CD4-positive, CD25-positive, alpha-beta regulatory T cell (primary cell): ENCODE measurements around the gene FYN. TPM values are rescaled to one million over a fixed set of nuclear protein-coding genes. Genes with fewer than 3 reads are reported as not detected.

Source experiments
- ATAC-seq, 2 donors: fragments of 150-1000 bp; cut with Tn5 transposase; one replicate each; pipeline ENCODE4 v1.10.0; 2021; ENCODE audit warnings: low read depth in 2 of 2, moderate number of reproducible peaks in 2 of 2, moderate library complexity in 1 of 2
- DNase-seq, 3 donors: peaks; one replicate each; pipeline versions ENCODE4 v3.0.0 to v3.0.0-alpha.2; 2012 to 2022; ENCODE audit warnings: mixed read lengths in 1 of 3
- H3K27ac ChIP-seq: one replicate; pipeline ENCODE4 v1.7.0; 2013; ENCODE audit warnings: mild to moderate bottlenecking, low read length; ENCODE audit not compliant: insufficient read depth, poor library complexity, severe bottlenecking
- H3K27me3 ChIP-seq: one replicate; pipeline ENCODE4 v1.7.0; 2013; ENCODE audit warnings: low read length; ENCODE audit not compliant: control insufficient read depth, insufficient read depth
- H3K36me3 ChIP-seq: one replicate; pipeline ENCODE4 v1.7.0; 2013; ENCODE audit warnings: mild to moderate bottlenecking, low read length, moderate library complexity; ENCODE audit not compliant: control insufficient read depth, insufficient read depth
- H3K4me1 ChIP-seq: 2 replicates; pipeline ENCODE4 v1.7.0; 2013; ENCODE audit warnings: mild to moderate bottlenecking, low read length; ENCODE audit not compliant: insufficient read depth, control insufficient read depth, poor library complexity, severe bottlenecking
- H3K4me3 ChIP-seq: one replicate; pipeline ENCODE4 v1.7.0; 2013; ENCODE audit warnings: low read depth, mild to moderate bottlenecking, low read length, moderate library complexity
- H3K9me3 ChIP-seq, 2 experiments: 1 replicate in 1 of 2; 2 replicates in 1 of 2; pipeline ENCODE4 v1.7.0; 2013; ENCODE audit warnings: low read length in 2 of 2, mild to moderate bottlenecking in 1 of 2, moderate library complexity in 1 of 2; ENCODE audit not compliant: control insufficient read depth in 2 of 2
- H3K27ac Mint-ChIP-seq, 3 donors: one replicate each; pipeline ENCODE4 v1.8.0; 2020 to 2022; ENCODE audit warnings: mild to moderate bottlenecking in 3 of 3, mixed read lengths in 3 of 3, moderate library complexity in 2 of 3
- H3K27me3 Mint-ChIP-seq: one replicate; pipeline ENCODE4 v1.8.0; 2022; ENCODE audit warnings: mild to moderate bottlenecking, mixed read lengths
- H3K36me3 Mint-ChIP-seq: one replicate; pipeline ENCODE4 v1.8.0; 2020; ENCODE audit warnings: mixed read lengths
- H3K4me1 Mint-ChIP-seq, 4 donors: one replicate each; pipeline ENCODE4 v1.8.0; 2020 to 2022; ENCODE audit warnings: mixed read lengths in 4 of 4, mild to moderate bottlenecking in 1 of 4
- H3K4me3 Mint-ChIP-seq, 4 donors: one replicate each; pipeline ENCODE4 v1.8.0; 2020 to 2022; ENCODE audit warnings: mild to moderate bottlenecking in 4 of 4, mixed read lengths in 4 of 4, moderate library complexity in 3 of 4
- H3K9me3 Mint-ChIP-seq, 7 donors: one replicate each; pipeline ENCODE4 v1.8.0; 2020 to 2022; ENCODE audit warnings: mixed read lengths in 7 of 7, mild to moderate bottlenecking in 3 of 7, moderate library complexity in 2 of 7
- polyA plus RNA-seq, 4 donors: library from polyadenylated mRNA; unstranded; fragments of 300-500 nt; fragmentation: Illumina TruSeq; gene quantifications; one replicate each; pipeline ENCODE4 v1.2.3, GENCODE V29; 2021
- total RNA-seq: library from RNA; stranded (reverse); gene quantifications from one replicate; pipeline ENCODE4 v1.2.3, GENCODE V29; 2022

Gene FYN
- total and polyA plus RNA-seq, 5 donors from 2014 or later: 267 to 592 (median 295) TPM

DNA sequence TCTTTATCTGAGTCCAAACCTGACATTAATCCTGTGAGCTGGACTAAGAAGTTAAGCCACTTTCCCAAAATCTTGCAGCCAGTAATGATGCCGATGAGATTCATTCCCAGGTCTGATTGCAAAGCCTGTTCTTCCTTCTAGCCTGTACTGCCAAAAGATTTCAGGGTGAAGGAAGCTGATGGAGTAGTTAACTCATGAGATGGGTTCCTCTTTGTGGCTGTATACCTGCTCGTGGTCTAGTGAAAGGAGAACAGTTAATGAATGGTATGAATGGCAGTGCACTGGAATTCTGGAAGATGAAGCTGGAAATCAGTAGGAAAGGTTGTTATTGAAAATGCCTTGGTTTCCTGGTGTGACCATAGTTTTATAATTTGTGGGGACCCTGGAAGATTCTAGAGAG is 112.0 kb downstream of the FYN start:
- no peaks in the 10 kb centered on the region for H3K27me3 Mint-ChIP-seq
- peak overlapping the region; percentile 98 for H3K27ac ChIP-seq
- H3K9me3 Mint-ChIP-seq: peaks cover 0 to 1% (median 0%) of the 10 kb centered on the region in 7 donors
- H3K36me3 Mint-ChIP-seq: peaks cover 14% of the 10 kb centered on the region
- H3K4me3 Mint-ChIP-seq: peak overlapping the region; percentile 84 to 95 (median 89)
- no peaks in the 10 kb centered on the region for H3K36me3 ChIP-seq
- no peak for DNase-seq
- ATAC-seq: no peak
- no peaks in the 10 kb centered on the region for H3K9me3 ChIP-seq
- H3K27me3 ChIP-seq: no peaks in the 10 kb centered on the region
- peaks cover 98% of the 10 kb centered on the region for H3K4me1 ChIP-seq
- peak overlapping the region; percentile 99 to 100 (median 100) for H3K27ac Mint-ChIP-seq
- H3K4me1 Mint-ChIP-seq: peaks cover 39 to 94% (median 73%) of the 10 kb centered on the region in 4 donors
- H3K4me3 ChIP-seq: peak overlapping the region; percentile 89

DNA sequence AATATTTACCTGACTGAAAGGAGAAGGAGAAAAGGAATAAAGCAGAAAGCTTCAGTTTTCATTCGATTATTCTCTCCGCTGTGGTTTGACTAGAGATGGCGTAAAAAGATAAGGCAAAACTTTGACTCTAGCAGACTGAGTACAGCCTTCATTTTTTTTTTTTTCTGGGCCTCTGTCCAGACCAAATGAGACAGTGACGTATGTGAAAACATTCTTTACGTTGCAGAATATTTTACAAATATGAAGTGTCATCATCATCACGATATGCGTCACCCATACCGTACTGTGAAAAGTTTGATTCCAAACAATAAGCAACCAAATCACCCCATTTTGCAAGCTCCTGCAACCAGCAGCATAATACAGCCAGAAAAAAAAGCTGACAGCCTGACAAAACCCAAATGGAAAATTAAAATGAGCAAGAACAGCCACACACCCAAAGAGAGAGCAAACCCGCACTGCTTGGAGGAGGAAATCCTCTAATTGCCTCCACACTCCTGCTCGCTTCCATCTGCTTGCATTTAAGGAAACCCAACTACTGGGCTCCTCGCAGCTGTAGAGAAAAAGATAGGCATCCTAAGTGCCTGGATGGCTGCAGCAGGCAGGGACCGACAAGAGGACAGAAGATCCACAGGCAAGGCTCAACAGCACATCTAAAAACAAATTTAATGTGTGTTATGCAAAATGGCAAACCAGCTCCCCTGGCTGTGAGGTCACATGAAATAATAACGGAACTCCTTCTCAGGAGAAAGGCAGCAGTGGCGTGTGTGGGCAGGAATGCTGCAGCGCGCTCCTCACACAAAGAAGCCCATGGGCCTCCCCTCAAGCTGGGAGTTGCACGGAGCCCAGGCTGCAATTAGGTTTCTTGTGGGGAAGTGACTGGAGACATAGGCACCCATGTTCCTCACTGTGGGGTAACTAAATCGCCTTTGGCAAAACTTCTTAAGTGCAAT is 113.1 kb downstream of the FYN start:
- Histone ChIP-seq H3K27me3 (no peaks in the 10 kb centered on the region), H3K4me1 (peaks cover 98% of the 10 kb centered on the region), H3K27ac (peak overlapping the region; percentile 98), H3K36me3 (no peaks in the 10 kb centered on the region), H3K9me3 (no peaks in the 10 kb centered on the region), H3K4me3 (peak overlapping the region; percentile 89)
- peak; percentile 43 to 45 for ATAC-seq
- DNase-seq: peak; percentile 60 to 87 (median 77)
- Mint-ChIP-seq H3K4me3 (peak overlapping the region; percentile 84 to 95 (median 94)), H3K9me3 (peaks cover 0 to 1% (median 0%) of the 10 kb centered on the region in 7 donors), H3K27ac (peak overlapping the region; percentile 99 to 100 (median 100)), H3K4me1 (peaks cover 30 to 93% (median 69%) of the 10 kb centered on the region in 4 donors), H3K36me3 (peaks cover 16% of the 10 kb centered on the region), H3K27me3 (no peaks in the 10 kb centered on the region)

DNA sequence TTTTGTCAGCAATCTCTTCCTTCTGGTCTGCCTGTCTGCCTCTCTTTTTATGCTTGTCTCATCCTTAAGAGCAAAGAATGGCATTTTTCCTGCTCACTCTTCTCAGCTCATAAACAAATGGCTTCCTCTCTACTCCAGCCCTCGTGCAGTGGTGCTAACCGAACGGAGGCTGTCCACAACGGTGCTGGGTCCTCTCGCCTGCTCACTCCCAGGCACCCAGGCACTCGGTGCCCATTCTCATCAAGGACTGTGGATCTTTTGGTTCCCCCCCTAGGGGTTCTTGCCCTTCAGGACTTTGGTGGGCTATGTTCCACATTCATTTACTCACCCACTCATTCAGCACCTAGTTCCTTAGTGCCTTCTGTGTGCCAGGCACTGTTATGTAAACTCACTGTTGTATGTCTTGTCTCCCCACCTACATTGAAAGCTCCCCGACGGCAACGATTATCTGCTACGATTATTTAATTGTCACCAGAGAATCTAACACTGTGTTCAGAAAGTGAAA is 113.9 kb downstream of the FYN start:
- peak overlapping the region; percentile 99 to 100 (median 100) for H3K27ac Mint-ChIP-seq

DNA sequence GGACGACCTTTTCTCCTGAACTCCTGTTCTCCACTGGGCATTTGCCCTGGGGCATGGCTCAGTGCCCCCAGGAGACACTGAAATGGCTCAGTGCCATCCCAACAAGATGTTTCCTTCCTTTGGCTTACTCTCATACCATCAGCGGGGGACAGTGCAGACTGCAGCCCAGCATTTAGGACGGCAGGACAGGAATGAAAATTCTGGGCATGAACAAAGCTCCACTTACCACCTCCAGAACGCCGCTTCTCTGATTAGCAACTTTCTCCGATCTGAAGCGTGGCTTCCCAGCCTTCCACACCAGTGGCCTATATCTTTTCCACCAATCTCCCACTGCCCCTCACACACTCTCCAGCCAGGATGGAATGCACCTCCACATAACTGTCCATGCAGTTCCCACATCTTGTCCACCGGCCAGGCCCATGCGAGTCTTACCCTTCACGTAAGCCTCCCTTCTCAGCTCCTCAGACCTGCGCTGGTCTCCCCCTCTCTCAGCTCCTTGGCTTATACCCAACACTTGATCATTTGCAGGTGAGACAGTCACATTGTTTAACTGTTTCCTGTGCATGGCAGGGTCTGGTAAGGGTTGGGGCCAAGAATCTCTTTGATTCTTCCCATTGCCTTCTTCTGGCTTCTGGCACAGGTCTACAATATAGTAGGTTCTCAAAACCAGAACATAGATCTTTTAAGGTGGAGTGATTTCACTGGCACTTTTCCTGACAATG is 114.5 kb downstream of the FYN start:
- peaks cover 0 to 1% (median 0%) of the 10 kb centered on the region in 7 donors for H3K9me3 Mint-ChIP-seq
- Histone ChIP-seq H3K4me3 (peak overlapping the region; percentile 89), H3K4me1 (peaks cover 98% of the 10 kb centered on the region), H3K9me3 (no peaks in the 10 kb centered on the region), H3K27me3 (no peaks in the 10 kb centered on the region), H3K36me3 (peaks cover 7% of the 10 kb centered on the region), H3K27ac (peak overlapping the region; percentile 98)
- peaks cover 20% of the 10 kb centered on the region for H3K36me3 Mint-ChIP-seq
- H3K4me3 Mint-ChIP-seq: peak overlapping the region; percentile 84 to 95 (median 94)
- ATAC-seq: peak; percentile 30 to 52
- peaks cover 20 to 94% (median 71%) of the 10 kb centered on the region in 4 donors for H3K4me1 Mint-ChIP-seq
- peak overlapping the region; percentile 99 to 100 (median 100) for H3K27ac Mint-ChIP-seq
- peak; percentile 39 to 64 (median 64) for DNase-seq
- no peaks in the 10 kb centered on the region for H3K27me3 Mint-ChIP-seq

More for the DNA sequence above, 113.9 kb downstream of the FYN start:
- ATAC-seq (peak; percentile 25 to 31), DNase-seq (no peak)
- Mint-ChIP-seq H3K4me1 (peaks cover 23 to 93% (median 69%) of the 10 kb centered on the region in 4 donors), H3K27me3 (no peaks in the 10 kb centered on the region), H3K36me3 (peaks cover 14% of the 10 kb centered on the region), H3K4me3 (peak overlapping the region; percentile 84 to 95 (median 94)), H3K9me3 (peaks cover 0 to 1% (median 0%) of the 10 kb centered on the region in 7 donors)
- H3K27me3 ChIP-seq: no peaks in the 10 kb centered on the region
- H3K9me3 ChIP-seq: no peaks in the 10 kb centered on the region
- H3K4me3 ChIP-seq: peak overlapping the region; percentile 89
- H3K36me3 ChIP-seq: peaks cover 1% of the 10 kb centered on the region
- peak overlapping the region; percentile 98 for H3K27ac ChIP-seq
- H3K4me1 ChIP-seq: peaks cover 98% of the 10 kb centered on the region

DNA sequence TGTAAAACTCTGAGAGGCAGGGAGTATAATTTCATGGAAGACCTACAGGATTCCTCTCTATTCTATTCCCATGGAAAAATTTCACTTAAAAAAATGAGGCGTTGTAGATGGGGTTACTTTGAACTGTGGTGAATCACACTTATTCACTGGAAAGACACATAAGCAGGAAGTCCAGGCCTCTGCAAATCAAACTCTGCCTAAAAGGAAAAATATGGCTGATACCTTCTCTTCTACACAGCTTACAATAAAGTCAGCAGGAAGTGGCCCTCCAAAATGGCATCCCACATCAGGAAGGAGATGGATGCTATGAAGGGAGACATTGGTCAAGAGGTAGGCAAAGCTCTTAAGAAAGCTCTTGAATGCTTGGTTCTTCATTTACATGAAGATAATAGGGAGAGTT is 115.9 kb downstream of the FYN start:
- Histone ChIP-seq H3K27ac (peak overlapping the region; percentile 98), H3K27me3 (no peaks in the 10 kb centered on the region), H3K4me1 (peaks cover 98% of the 10 kb centered on the region), H3K4me3 (peak overlapping the region; percentile 89), H3K36me3 (peaks cover 12% of the 10 kb centered on the region), H3K9me3 (no peaks in the 10 kb centered on the region)
- peaks cover 0 to 1% (median 0%) of the 10 kb centered on the region in 7 donors for H3K9me3 Mint-ChIP-seq
- H3K36me3 Mint-ChIP-seq: peaks cover 33% of the 10 kb centered on the region
- H3K4me1 Mint-ChIP-seq: peaks cover 19 to 94% (median 70%) of the 10 kb centered on the region in 4 donors
- ATAC-seq: peak in 1 of 2 donors; percentile 8
- peak in 2 of 3 donors; percentile 29 to 63 for DNase-seq
- no peaks in the 10 kb centered on the region for H3K27me3 Mint-ChIP-seq
- peak overlapping the region; percentile 89 to 100 (median 99) for H3K27ac Mint-ChIP-seq
- peak overlapping the region; percentile 84 to 95 (median 94) for H3K4me3 Mint-ChIP-seq

DNA sequence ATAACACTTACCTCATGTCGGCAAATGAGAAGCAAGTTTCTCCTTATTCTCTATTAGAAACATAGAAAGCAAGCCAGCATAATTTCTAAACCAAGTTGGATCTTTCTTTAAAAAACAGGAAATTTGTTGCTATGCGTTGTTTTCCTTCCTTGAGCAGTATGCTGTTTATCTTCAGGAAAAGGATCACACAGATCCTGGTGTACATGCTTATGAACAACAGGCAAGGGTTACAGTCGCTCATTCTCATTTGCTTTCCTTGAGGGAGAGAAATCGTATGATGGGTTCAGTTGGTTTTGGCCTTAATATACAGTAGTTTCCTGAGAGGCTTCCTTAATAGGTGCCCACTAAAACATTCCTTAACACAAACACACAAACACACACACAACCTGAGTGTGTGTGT is 118.8 kb downstream of the FYN start:
- peaks cover 15 to 91% (median 68%) of the 10 kb centered on the region in 4 donors for H3K4me1 Mint-ChIP-seq
- H3K4me1 ChIP-seq: peaks cover 100% of the 10 kb centered on the region
- H3K4me3 Mint-ChIP-seq: peak overlapping the region; percentile 84 to 95 (median 94)
- no peaks in the 10 kb centered on the region for H3K27me3 ChIP-seq
- DNase-seq (no peak), ATAC-seq (no peak)
- peaks cover 13% of the 10 kb centered on the region for H3K36me3 ChIP-seq
- H3K27ac ChIP-seq: peak overlapping the region; percentile 98
- H3K36me3 Mint-ChIP-seq: peaks cover 48% of the 10 kb centered on the region
- H3K27me3 Mint-ChIP-seq: no peaks in the 10 kb centered on the region
- H3K27ac Mint-ChIP-seq: peak overlapping the region; percentile 97 to 100 (median 99)
- H3K9me3 ChIP-seq: no peaks in the 10 kb centered on the region
- peak overlapping the region; percentile 89 for H3K4me3 ChIP-seq
- no peaks in the 10 kb centered on the region for H3K9me3 Mint-ChIP-seq

DNA sequence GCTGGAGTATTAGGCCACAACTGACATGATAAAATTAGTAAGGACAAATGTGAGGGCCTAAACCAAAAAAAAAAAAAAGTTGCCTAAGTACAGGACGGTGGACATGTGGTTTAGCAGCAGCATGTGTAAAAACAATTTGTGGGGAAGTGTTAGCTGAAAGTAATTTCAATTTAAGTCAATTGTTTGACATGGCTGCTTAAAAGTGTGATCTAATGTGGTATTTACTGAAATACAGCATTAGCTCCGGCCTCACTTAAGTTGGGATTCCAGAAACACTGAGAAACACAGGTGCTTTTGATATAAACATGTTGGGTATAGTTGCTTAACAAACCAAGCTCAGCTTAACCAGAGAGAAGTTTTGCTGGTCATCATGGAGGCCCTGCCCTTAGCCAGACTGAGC is 119.7 kb downstream of the FYN start:
- Mint-ChIP-seq H3K4me1 (peaks cover 13 to 91% (median 71%) of the 10 kb centered on the region in 4 donors), H3K9me3 (no peaks in the 10 kb centered on the region), H3K36me3 (peaks cover 43% of the 10 kb centered on the region), H3K27ac (peak overlapping the region; percentile 97 to 100 (median 99)), H3K4me3 (peak overlapping the region; percentile 84 to 95 (median 94)), H3K27me3 (no peaks in the 10 kb centered on the region)
- Histone ChIP-seq H3K27ac (peak overlapping the region; percentile 98), H3K9me3 (no peaks in the 10 kb centered on the region), H3K4me1 (peaks cover 100% of the 10 kb centered on the region), H3K4me3 (peak overlapping the region; percentile 89), H3K27me3 (no peaks in the 10 kb centered on the region), H3K36me3 (peaks cover 13% of the 10 kb centered on the region)
- DNase-seq (no peak), ATAC-seq (no peak)
